OCI-LY3 (cell line): Measurements from ENCODE around the gene ZFAND3.

Experiments used
- H2AFZ ChIP-seq: fragments of 200-600, 300-600 bp; shearing (Covaris generic); 2 replicates; pipeline ENCODE4 v1.6.0; 2014; ENCODE audit warnings: antibody characterized with exemption, low read depth, low read length
- H3K27ac ChIP-seq: fragments of 200-600, 300-600 bp; sonication (generic); 2 replicates; pipeline ENCODE4 v1.5.1; 2014; ENCODE audit warnings: mild to moderate bottlenecking, low read length, moderate library complexity, mixed read lengths
- H3K27me3 ChIP-seq: fragments of 200-600, 300-600 bp; sonication (generic); 2 replicates; pipeline ENCODE4 v1.6.1; 2014; ENCODE audit warnings: low read depth, low read length, mixed read lengths
- H3K36me3 ChIP-seq: fragments of 200-600, 300-600 bp; sonication (generic); replicated peaks from 2 replicates; pipeline ENCODE3; 2014; ENCODE audit warnings: low read depth, low read length, mixed read lengths
- H3K4me1 ChIP-seq: fragments of 300-600, 200-600 bp; sonication (generic); 2 replicates; pipeline ENCODE4 v1.6.1; 2014; ENCODE audit warnings: low read length, mixed read lengths
- H3K4me2 ChIP-seq: fragments of 200-600, 300-600 bp; sonication (generic); 2 replicates; pipeline ENCODE4 v1.6.1; 2014; ENCODE audit warnings: low read length, mixed read lengths
- H3K4me3 ChIP-seq: fragments of 300-600, 200-600 bp; sonication (generic); 2 replicates; pipeline ENCODE4 v1.5.1; 2014; ENCODE audit warnings: antibody characterized with exemption, mild to moderate bottlenecking, low read length, moderate library complexity
- H3K79me2 ChIP-seq: fragments of 300-600, 200-600 bp; shearing (Covaris generic); 2 replicates; pipeline ENCODE4 v1.6.1; 2014; ENCODE audit warnings: mild to moderate bottlenecking, low read length, mixed read lengths
- H3K9ac ChIP-seq: fragments of 300-600, 200-600 bp; shearing (Covaris generic); 2 replicates; pipeline ENCODE4 v1.6.0; 2014; ENCODE audit warnings: mild to moderate bottlenecking, low read length, moderate library complexity
- H3K9me3 ChIP-seq: fragments of 200-600, 300-600 bp; shearing (Covaris generic); 2 replicates; pipeline ENCODE4 v1.6.1; 2014; ENCODE audit warnings: low read length, mixed read lengths; ENCODE audit not compliant: insufficient read depth
- H4K20me1 ChIP-seq: fragments of 200-600, 300-600 bp; sonication (generic); 2 replicates; pipeline ENCODE4 v1.6.1; 2016; ENCODE audit warnings: low read length, mixed read lengths; ENCODE audit not compliant: insufficient read depth
- EZH2phosphoT487 ChIP-seq: fragments of 200-600 bp; shearing (Covaris generic); IDR thresholded peaks from 2 replicates; pipeline ENCODE4 v1.6.1; 2018; ENCODE audit warnings: antibody characterized with exemption, mixed run types, low read depth
- TF ChIP-seq, protein P1 (sequence below): fragments of 200-600, 300-600 bp; sonication (generic); IDR thresholded peaks from 2 replicates; pipeline ENCODE4 v1.5.1; 2014; ENCODE audit warnings: antibody characterized with exemption, low read length, low read depth

ZFAND3 gene

DNA sequence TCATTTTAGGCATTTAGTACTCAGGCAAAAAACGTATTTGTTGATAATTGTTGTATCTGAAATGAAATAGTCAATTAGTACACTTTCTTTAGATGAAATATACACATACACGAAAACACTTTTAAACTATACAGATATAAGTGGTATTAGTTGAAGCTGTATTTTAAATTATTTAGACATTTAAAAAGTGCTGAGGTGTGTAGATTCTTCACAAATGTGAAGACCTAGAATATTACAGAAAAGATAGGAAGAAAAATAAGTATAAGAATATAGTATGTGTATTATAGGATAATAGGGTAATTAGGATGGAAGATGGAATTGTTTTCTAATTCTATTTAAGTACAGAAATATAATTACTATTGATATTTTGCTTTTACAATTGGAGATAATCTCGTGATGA lies 4.6 kb downstream of the ZFAND3 start:
- Histone ChIP-seq H4K20me1 (peaks cover 75% of the 10 kb centered on the region), H3K27ac (no peak overlapping the region), H3K9ac (no peak overlapping the region), H3K4me1 (peaks cover 9% of the 10 kb centered on the region), H3K4me2 (no peak overlapping the region), H3K27me3 (no peaks in the 10 kb centered on the region), H3K9me3 (no peaks in the 10 kb centered on the region), H3K79me2 (peaks cover 90% of the 10 kb centered on the region), H3K4me3 (no peak overlapping the region), H2AFZ (no peak overlapping the region), H3K36me3 (peaks cover 3% of the 10 kb centered on the region)
- TF ChIP-seq, protein P1, sequence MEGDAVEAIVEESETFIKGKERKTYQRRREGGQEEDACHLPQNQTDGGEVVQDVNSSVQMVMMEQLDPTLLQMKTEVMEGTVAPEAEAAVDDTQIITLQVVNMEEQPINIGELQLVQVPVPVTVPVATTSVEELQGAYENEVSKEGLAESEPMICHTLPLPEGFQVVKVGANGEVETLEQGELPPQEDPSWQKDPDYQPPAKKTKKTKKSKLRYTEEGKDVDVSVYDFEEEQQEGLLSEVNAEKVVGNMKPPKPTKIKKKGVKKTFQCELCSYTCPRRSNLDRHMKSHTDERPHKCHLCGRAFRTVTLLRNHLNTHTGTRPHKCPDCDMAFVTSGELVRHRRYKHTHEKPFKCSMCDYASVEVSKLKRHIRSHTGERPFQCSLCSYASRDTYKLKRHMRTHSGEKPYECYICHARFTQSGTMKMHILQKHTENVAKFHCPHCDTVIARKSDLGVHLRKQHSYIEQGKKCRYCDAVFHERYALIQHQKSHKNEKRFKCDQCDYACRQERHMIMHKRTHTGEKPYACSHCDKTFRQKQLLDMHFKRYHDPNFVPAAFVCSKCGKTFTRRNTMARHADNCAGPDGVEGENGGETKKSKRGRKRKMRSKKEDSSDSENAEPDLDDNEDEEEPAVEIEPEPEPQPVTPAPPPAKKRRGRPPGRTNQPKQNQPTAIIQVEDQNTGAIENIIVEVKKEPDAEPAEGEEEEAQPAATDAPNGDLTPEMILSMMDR: no peak

DNA sequence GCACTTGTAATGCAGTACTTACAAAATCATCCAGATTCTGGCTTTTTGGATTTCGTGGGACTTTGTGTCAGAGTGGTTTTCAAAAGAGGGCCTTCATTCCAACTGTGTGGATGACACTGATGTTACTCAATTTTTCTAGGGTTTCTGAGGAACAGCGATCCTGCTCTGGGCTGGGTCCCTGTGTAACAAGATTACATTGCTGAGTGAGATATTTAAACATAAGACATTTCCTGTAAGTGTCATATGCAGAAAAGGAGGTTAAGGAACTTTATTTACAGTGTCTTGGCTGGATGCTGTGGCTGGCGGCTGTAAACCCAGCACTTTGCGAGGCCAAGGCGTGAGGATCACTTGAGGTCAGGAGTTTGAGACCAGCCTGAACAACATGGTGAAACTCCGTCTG lies 6.7 kb downstream of the ZFAND3 start:
- no peak overlapping the region for H3K9ac ChIP-seq
- peaks cover 7% of the 10 kb centered on the region for H3K4me1 ChIP-seq
- H3K36me3 ChIP-seq: peaks cover 3% of the 10 kb centered on the region
- no peak overlapping the region for H3K27ac ChIP-seq
- H3K9me3 ChIP-seq: no peaks in the 10 kb centered on the region
- no peak overlapping the region for H2AFZ ChIP-seq
- no peak overlapping the region for H3K4me3 ChIP-seq
- TF ChIP-seq EZH2phosphoT487: no peak
- TF ChIP-seq, protein P1: no peak
- no peaks in the 10 kb centered on the region for H3K27me3 ChIP-seq
- peaks cover 88% of the 10 kb centered on the region for H4K20me1 ChIP-seq
- H3K79me2 ChIP-seq: peaks cover 99% of the 10 kb centered on the region
- H3K4me2 ChIP-seq: no peak overlapping the region

DNA sequence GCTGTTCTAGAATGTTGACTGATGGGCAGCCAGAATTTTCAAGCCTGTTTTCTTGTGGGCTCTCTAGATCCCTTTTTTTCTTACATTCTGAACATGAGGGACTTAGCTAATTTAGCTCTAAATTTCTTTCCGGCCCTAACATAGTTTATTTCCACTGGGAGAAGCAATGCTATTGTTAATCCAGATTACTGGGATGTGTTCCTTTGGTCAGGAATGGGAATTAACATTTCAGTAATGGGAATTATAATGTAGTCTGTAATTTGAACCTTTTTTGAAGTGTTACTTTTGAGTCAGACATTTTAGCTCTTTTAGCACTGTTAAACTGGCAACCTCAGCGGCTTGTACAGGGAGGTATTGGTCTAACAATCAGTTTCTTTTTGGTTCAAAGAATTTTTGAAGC lies 7.5 kb downstream of the ZFAND3 start:
- H3K9me3 ChIP-seq: no peaks in the 10 kb centered on the region
- peaks cover 3% of the 10 kb centered on the region for H3K36me3 ChIP-seq
- H3K27ac ChIP-seq: no peak overlapping the region
- H2AFZ ChIP-seq: no peak overlapping the region
- no peak overlapping the region for H3K4me3 ChIP-seq
- peaks cover 88% of the 10 kb centered on the region for H4K20me1 ChIP-seq
- peaks cover 5% of the 10 kb centered on the region; the same call in 1 of the 2 replicates for H3K4me1 ChIP-seq
- no peak overlapping the region for H3K9ac ChIP-seq
- H3K4me2 ChIP-seq: no peak overlapping the region
- H3K79me2 ChIP-seq: peaks cover 98% of the 10 kb centered on the region
- TF ChIP-seq EZH2phosphoT487: no peak
- TF ChIP-seq, protein P1: no peak
- no peaks in the 10 kb centered on the region for H3K27me3 ChIP-seq

DNA sequence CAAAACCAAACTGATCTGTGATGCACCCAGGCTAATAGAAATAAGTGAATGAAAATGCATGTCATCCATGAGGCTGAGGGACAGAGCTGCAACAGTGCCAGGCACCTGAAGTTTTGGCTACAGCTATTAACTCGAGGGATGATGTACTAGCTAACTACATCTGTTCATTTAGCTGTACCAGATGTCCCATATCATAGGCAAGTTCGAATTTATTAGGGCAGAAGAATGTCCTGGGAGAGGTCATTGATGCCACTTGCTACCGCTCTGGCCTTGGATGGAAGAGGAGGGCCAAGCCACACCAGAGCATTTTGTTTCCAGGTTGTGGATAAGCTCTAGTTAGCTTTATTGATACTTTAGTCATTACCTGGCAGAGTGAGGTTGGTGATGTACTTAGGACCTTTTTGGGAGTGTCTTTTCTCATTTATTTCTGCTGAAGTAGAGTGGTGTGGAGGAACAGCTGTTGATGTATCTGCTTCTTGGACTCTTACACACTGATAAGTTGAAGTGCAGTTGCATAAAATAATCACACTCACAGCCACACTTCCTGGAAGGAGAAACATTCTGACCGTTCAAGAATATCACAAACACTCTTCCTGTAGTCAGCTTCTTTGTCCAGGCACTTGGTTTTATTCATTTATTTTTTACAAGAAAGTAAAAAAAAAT lies 8.2 kb downstream of the ZFAND3 start:
- Histone ChIP-seq H4K20me1 (peaks cover 88% of the 10 kb centered on the region), H2AFZ (no peak overlapping the region), H3K27me3 (no peaks in the 10 kb centered on the region), H3K4me2 (no peak overlapping the region), H3K4me3 (no peak overlapping the region), H3K36me3 (peaks cover 3% of the 10 kb centered on the region), H3K27ac (no peak overlapping the region), H3K4me1 (peaks cover 5% of the 10 kb centered on the region; the same call in 1 of the 2 replicates), H3K79me2 (peaks cover 98% of the 10 kb centered on the region), H3K9me3 (no peaks in the 10 kb centered on the region), H3K9ac (no peak overlapping the region)
- TF ChIP-seq, protein P1: no peak
- TF ChIP-seq EZH2phosphoT487: no peak
